ENCODE measurements around the gene MRGPRE.

- TF ChIP-seq SIN3A (IDR thresholded peaks at IDR 0.05; ENCODE audit: borderline replicate concordance, insufficient read depth, low read length) = no peak
- TF ChIP-seq POLR2AphosphoS5 (IDR thresholded peaks at IDR 0.05; ENCODE audit: low read depth, low read length) = no peak
- no peak for TF ChIP-seq TAF1 (IDR thresholded peaks at IDR 0.05; ENCODE audit: borderline replicate concordance, insufficient read depth, low read length)
- no peak for TF ChIP-seq REST (IDR thresholded peaks at IDR 0.05; ENCODE audit: insufficient read depth in 1 of 2, low read depth in 2 of 2, low read length in 2 of 2)
- TF ChIP-seq FOXP2 (optimal IDR thresholded peaks at IDR 0.05; ENCODE audit: borderline replicate concordance, extremely low read depth, extremely low read length, insufficient read depth) = no peak
Observed at GRCh38 chr11:3206156-3206921, 25.9 kb downstream of the MRGPRE start.

Data from PFSK-1 (cell line).